DND-41 (cell line): Measurements from ENCODE around the gene DST.

Experiments
- ATAC-seq: fragments of 200-7000 bp; cut with Tn5 transposase; 3 replicates; pipeline ENCODE4 v1.9.1; 2021; ENCODE audit warnings: low read depth; ENCODE audit not compliant: insufficient read depth
- DNase-seq: peaks from one replicate; pipeline ENCODE4 v3.0.0-alpha.2; 2020
- H2AFZ ChIP-seq: 2 replicates; pipeline ENCODE4 v1.6.0; 2012; ENCODE audit warnings: low read depth, low read length
- H3K27ac ChIP-seq: 2 replicates; pipeline ENCODE4 v1.5.1; 2012; ENCODE audit warnings: low read length, inconsistent platforms
- H3K27me3 ChIP-seq: fragments of 200-600 bp; sonication (generic); 2 replicates; pipeline ENCODE4 v1.6.0; 2012; ENCODE audit warnings: low read length, mild to moderate bottlenecking, inconsistent platforms; ENCODE audit not compliant: insufficient read depth, poor library complexity
- H3K36me3 ChIP-seq: 2 replicates; pipeline ENCODE4 v1.5.1; 2012; ENCODE audit warnings: low read length, inconsistent platforms; ENCODE audit not compliant: insufficient read depth
- H3K4me1 ChIP-seq: 2 replicates; pipeline ENCODE4 v1.5.1; 2012; ENCODE audit warnings: mild to moderate bottlenecking, low read length; ENCODE audit not compliant: insufficient read depth
- H3K4me2 ChIP-seq: 2 replicates; pipeline ENCODE4 v1.6.0; 2012; ENCODE audit warnings: mild to moderate bottlenecking, moderate library complexity, low read length, inconsistent platforms; ENCODE audit not compliant: insufficient read depth
- H3K4me3 ChIP-seq, 2 experiments: fragments of 200-600 bp in 1 of 2; shearing (Covaris generic) in 1 of 2; 2 replicates each; pipeline ENCODE4 v1.5.1; 2012 to 2016; ENCODE audit warnings: inconsistent platforms in 2 of 2, low read length in 2 of 2, mild to moderate bottlenecking in 2 of 2, low read depth in 1 of 2, moderate library complexity in 1 of 2
- H3K79me2 ChIP-seq: 2 replicates; pipeline ENCODE4 v1.6.0; 2012; ENCODE audit warnings: low read length, inconsistent platforms; ENCODE audit not compliant: insufficient read depth
- H3K9ac ChIP-seq: 2 replicates; pipeline ENCODE4 v1.6.0; 2012; ENCODE audit warnings: low read depth, mild to moderate bottlenecking, inconsistent platforms, low read length, moderate library complexity
- H3K9me3 ChIP-seq: 2 replicates; pipeline ENCODE4 v1.5.1; 2012; ENCODE audit warnings: low read length, moderate library complexity, mild to moderate bottlenecking, inconsistent platforms; ENCODE audit not compliant: insufficient read depth, severe bottlenecking
- H4K20me1 ChIP-seq: 2 replicates; pipeline ENCODE4 v1.6.0; 2012; ENCODE audit warnings: low read length; ENCODE audit not compliant: insufficient read depth
- EZH2 ChIP-seq: IDR thresholded peaks from 3 replicates; pipeline ENCODE4 v1.6.1; 2012; ENCODE audit warnings: borderline replicate concordance, low read depth, mild to moderate bottlenecking, moderate library complexity, low read length, inconsistent platforms; ENCODE audit not compliant: severe bottlenecking
- TF ChIP-seq, protein P1 (sequence below): IDR thresholded peaks from 2 replicates; pipeline ENCODE4 v1.5.1; 2012; ENCODE audit warnings: borderline replicate concordance, low read length, moderate library complexity, mild to moderate bottlenecking; ENCODE audit not compliant: poor library complexity, severe bottlenecking; ENCODE audit errors: extremely low read depth

Gene DST

GRCh38 chr6:56540232-56541029, 102.3 kb downstream of the DST start:
- H3K27ac ChIP-seq, result no peak overlapping the region
- no peaks in the 10 kb centered on the region for H3K79me2 ChIP-seq
- no peaks in the 10 kb centered on the region for H3K9me3 ChIP-seq
- DNase-seq, result no peak
- no peak for TF ChIP-seq EZH2
- TF ChIP-seq, protein P1, sequence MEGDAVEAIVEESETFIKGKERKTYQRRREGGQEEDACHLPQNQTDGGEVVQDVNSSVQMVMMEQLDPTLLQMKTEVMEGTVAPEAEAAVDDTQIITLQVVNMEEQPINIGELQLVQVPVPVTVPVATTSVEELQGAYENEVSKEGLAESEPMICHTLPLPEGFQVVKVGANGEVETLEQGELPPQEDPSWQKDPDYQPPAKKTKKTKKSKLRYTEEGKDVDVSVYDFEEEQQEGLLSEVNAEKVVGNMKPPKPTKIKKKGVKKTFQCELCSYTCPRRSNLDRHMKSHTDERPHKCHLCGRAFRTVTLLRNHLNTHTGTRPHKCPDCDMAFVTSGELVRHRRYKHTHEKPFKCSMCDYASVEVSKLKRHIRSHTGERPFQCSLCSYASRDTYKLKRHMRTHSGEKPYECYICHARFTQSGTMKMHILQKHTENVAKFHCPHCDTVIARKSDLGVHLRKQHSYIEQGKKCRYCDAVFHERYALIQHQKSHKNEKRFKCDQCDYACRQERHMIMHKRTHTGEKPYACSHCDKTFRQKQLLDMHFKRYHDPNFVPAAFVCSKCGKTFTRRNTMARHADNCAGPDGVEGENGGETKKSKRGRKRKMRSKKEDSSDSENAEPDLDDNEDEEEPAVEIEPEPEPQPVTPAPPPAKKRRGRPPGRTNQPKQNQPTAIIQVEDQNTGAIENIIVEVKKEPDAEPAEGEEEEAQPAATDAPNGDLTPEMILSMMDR, result no peak
- peaks cover 7% of the 10 kb centered on the region for H3K27me3 ChIP-seq
- no peak overlapping the region for H2AFZ ChIP-seq
- no peak overlapping the region for H3K4me2 ChIP-seq
- no peaks in the 10 kb centered on the region for H3K36me3 ChIP-seq
- no peaks in the 10 kb centered on the region for H4K20me1 ChIP-seq
- no peak overlapping the region for H3K4me3 ChIP-seq
- no peak overlapping the region for H3K9ac ChIP-seq
- no peak for ATAC-seq
- no peaks in the 10 kb centered on the region for H3K4me1 ChIP-seq

DNA sequence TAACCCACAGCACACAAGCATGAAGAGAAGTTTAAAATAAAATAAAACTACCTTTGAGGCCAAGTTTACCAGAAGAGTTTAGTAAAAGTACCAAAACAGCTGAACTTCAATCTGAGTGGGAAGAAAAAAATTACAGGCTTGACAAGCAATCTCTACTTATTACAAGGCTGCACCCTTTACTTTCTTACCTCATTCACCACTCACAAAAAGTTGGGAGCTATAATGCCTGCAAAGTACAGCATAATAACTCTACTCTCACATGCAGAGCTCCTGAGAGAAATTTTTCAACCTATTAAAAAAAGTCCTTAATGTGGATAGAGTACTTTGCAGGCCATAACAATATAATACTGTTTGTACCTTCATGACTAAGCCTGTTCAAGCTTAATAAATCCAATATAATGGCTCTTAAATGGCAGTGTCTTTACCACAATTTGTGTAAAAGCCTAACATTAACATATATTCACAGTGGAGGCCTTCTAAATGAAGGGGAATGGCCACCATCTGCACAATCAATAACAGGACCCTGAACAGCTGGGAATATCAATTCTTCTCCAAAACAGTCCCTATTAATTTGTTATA, 103.1 kb downstream of the DST start:
- ATAC-seq (no peak), DNase-seq (no peak)
- TF ChIP-seq EZH2, result no peak
- TF ChIP-seq, protein P1, result no peak
- Histone ChIP-seq H3K36me3 (no peaks in the 10 kb centered on the region), H3K4me2 (no peak overlapping the region), H3K4me3 (no peak overlapping the region), H3K9me3 (no peaks in the 10 kb centered on the region), H3K9ac (no peak overlapping the region), H3K79me2 (no peaks in the 10 kb centered on the region), H2AFZ (no peak overlapping the region), H3K4me1 (no peaks in the 10 kb centered on the region), H4K20me1 (no peaks in the 10 kb centered on the region), H3K27ac (no peak overlapping the region), H3K27me3 (peaks cover 7% of the 10 kb centered on the region)

DNA sequence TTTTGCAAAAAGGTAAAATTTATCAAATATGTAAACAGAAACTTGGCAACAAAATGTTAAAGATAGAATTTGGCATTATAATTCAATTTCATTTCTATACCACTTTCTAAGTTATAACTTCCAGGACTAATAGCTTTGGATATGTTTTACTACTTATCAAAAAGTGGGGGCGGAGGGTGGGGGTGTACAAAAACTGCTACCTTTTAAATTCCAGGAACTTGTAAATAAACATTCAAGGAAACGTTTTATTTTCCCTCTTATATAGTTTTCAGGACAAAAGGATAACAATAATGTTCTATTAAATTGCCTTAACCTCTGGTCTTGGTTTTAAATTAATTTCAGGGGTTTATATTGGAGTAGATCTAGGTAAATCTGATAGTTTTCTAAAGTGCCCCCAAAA, 103.8 kb downstream of the DST start:
- H3K9me3 ChIP-seq, result no peaks in the 10 kb centered on the region
- no peak overlapping the region for H3K27ac ChIP-seq
- H3K9ac ChIP-seq, result no peak overlapping the region
- DNase-seq, result no peak
- TF ChIP-seq, protein P1, result no peak
- no peak for TF ChIP-seq EZH2
- H4K20me1 ChIP-seq, result no peaks in the 10 kb centered on the region
- H3K36me3 ChIP-seq, result no peaks in the 10 kb centered on the region
- ATAC-seq, result no peak
- H3K27me3 ChIP-seq, result peaks cover 7% of the 10 kb centered on the region
- no peaks in the 10 kb centered on the region for H3K79me2 ChIP-seq
- H3K4me1 ChIP-seq, result no peaks in the 10 kb centered on the region
- no peak overlapping the region for H3K4me3 ChIP-seq
- H2AFZ ChIP-seq, result no peak overlapping the region
- no peak overlapping the region for H3K4me2 ChIP-seq
